ENCODE measurements around the gene PRR19.

Gene PRR19

GRCh38 chr19:42343344-42344110, 41.6 kb downstream of the PRR19 start:
- Histone ChIP-seq H3K9me3 (ENCODE audit: insufficient read depth, low read length) (no peaks in the 10 kb centered on the region), H3K4me1 (ENCODE audit: insufficient read depth, insufficient read length) (no peaks in the 10 kb centered on the region), H3K9ac (ENCODE audit: insufficient read length, low read depth) (no peak overlapping the region), H3K36me3 (ENCODE audit: insufficient read depth, insufficient read length, low read length) (peaks cover 15% of the 10 kb centered on the region), H3K27me3 (ENCODE audit: insufficient read depth, insufficient read length) (no peaks in the 10 kb centered on the region), H3K4me3 (ENCODE audit: insufficient read length, low read depth) (no peak overlapping the region)
- TF ChIP-seq YY1 (IDR thresholded peaks at IDR 0.05; ENCODE audit: insufficient read depth, insufficient read length) (no peak), ZNF274 (IDR thresholded peaks at IDR 0.05; ENCODE audit: low read depth, low read length) (no peak), SUZ12 (IDR thresholded peaks at IDR 0.05; ENCODE audit: extremely low read depth, insufficient read depth, insufficient read length) (no peak)
- no peak for DNase-seq (ENCODE audit: low read depth, low spot score)

GRCh38 chr19:42344336-42344893, 42.5 kb downstream of the PRR19 start:
- Histone ChIP-seq H3K27me3 (ENCODE audit: insufficient read depth, insufficient read length) (no peaks in the 10 kb centered on the region), H3K36me3 (ENCODE audit: insufficient read depth, insufficient read length, low read length) (peaks cover 15% of the 10 kb centered on the region), H3K9me3 (ENCODE audit: insufficient read depth, low read length) (no peaks in the 10 kb centered on the region), H3K9ac (ENCODE audit: insufficient read length, low read depth) (no peak overlapping the region), H3K4me3 (ENCODE audit: insufficient read length, low read depth) (no peak overlapping the region), H3K4me1 (ENCODE audit: insufficient read depth, insufficient read length) (no peaks in the 10 kb centered on the region)
- no peak for DNase-seq (ENCODE audit: low read depth, low spot score)
- TF ChIP-seq ZNF274 (IDR thresholded peaks at IDR 0.05; ENCODE audit: low read depth, low read length) (no peak), SUZ12 (IDR thresholded peaks at IDR 0.05; ENCODE audit: extremely low read depth, insufficient read depth, insufficient read length) (no peak), YY1 (IDR thresholded peaks at IDR 0.05; ENCODE audit: insufficient read depth, insufficient read length) (no peak)

GRCh38 chr19:42345191-42345812, 43.4 kb downstream of the PRR19 start:
- no peaks in the 10 kb centered on the region for H3K4me1 ChIP-seq (ENCODE audit: insufficient read depth, insufficient read length)
- no peak for DNase-seq (ENCODE audit: low read depth, low spot score)
- H3K36me3 ChIP-seq (ENCODE audit: insufficient read depth, insufficient read length, low read length), result peaks cover 15% of the 10 kb centered on the region
- TF ChIP-seq ZNF274 (IDR thresholded peaks at IDR 0.05; ENCODE audit: low read depth, low read length) (no peak), SUZ12 (IDR thresholded peaks at IDR 0.05; ENCODE audit: extremely low read depth, insufficient read depth, insufficient read length) (no peak), YY1 (IDR thresholded peaks at IDR 0.05; ENCODE audit: insufficient read depth, insufficient read length) (no peak)
- no peaks in the 10 kb centered on the region for H3K27me3 ChIP-seq (ENCODE audit: insufficient read depth, insufficient read length)
- no peaks in the 10 kb centered on the region for H3K9me3 ChIP-seq (ENCODE audit: insufficient read depth, low read length)
- no peak overlapping the region for H3K9ac ChIP-seq (ENCODE audit: insufficient read length, low read depth)
- no peak overlapping the region for H3K4me3 ChIP-seq (ENCODE audit: insufficient read length, low read depth)

- Histone ChIP-seq H3K36me3 (ENCODE audit: insufficient read depth, insufficient read length, low read length) (peaks cover 17% of the 10 kb centered on the region), H3K4me3 (ENCODE audit: insufficient read length, low read depth) (no peak overlapping the region), H3K9ac (ENCODE audit: insufficient read length, low read depth) (no peak overlapping the region), H3K4me1 (ENCODE audit: insufficient read depth, insufficient read length) (no peaks in the 10 kb centered on the region), H3K9me3 (ENCODE audit: insufficient read depth, low read length) (no peaks in the 10 kb centered on the region), H3K27me3 (ENCODE audit: insufficient read depth, insufficient read length) (no peaks in the 10 kb centered on the region)
- DNase-seq (ENCODE audit: low read depth, low spot score), result no peak
- TF ChIP-seq YY1 (IDR thresholded peaks at IDR 0.05; ENCODE audit: insufficient read depth, insufficient read length), result no peak
- TF ChIP-seq ZNF274 (IDR thresholded peaks at IDR 0.05; ENCODE audit: low read depth, low read length), result no peak
- no peak for TF ChIP-seq SUZ12 (IDR thresholded peaks at IDR 0.05; ENCODE audit: extremely low read depth, insufficient read depth, insufficient read length)
Measured at GRCh38 chr19:42348211-42348610, 46.3 kb downstream of the PRR19 start.

GRCh38 chr19:42349378-42350107, 47.6 kb downstream of the PRR19 start:
- TF ChIP-seq ZNF274 (IDR thresholded peaks at IDR 0.05; ENCODE audit: low read depth, low read length) (no peak), SUZ12 (IDR thresholded peaks at IDR 0.05; ENCODE audit: extremely low read depth, insufficient read depth, insufficient read length) (no peak), YY1 (IDR thresholded peaks at IDR 0.05; ENCODE audit: insufficient read depth, insufficient read length) (no peak)
- Histone ChIP-seq H3K4me1 (ENCODE audit: insufficient read depth, insufficient read length) (no peaks in the 10 kb centered on the region), H3K36me3 (ENCODE audit: insufficient read depth, insufficient read length, low read length) (peaks cover 22% of the 10 kb centered on the region), H3K27me3 (ENCODE audit: insufficient read depth, insufficient read length) (no peaks in the 10 kb centered on the region), H3K9me3 (ENCODE audit: insufficient read depth, low read length) (no peaks in the 10 kb centered on the region), H3K4me3 (ENCODE audit: insufficient read length, low read depth) (no peak overlapping the region), H3K9ac (ENCODE audit: insufficient read length, low read depth) (no peak overlapping the region)
- no peak for DNase-seq (ENCODE audit: low read depth, low spot score)

- Histone ChIP-seq H3K9me3 (ENCODE audit: insufficient read depth, low read length) (no peaks in the 10 kb centered on the region), H3K36me3 (ENCODE audit: insufficient read depth, insufficient read length, low read length) (peaks cover 20% of the 10 kb centered on the region), H3K4me3 (ENCODE audit: insufficient read length, low read depth) (no peak overlapping the region), H3K9ac (ENCODE audit: insufficient read length, low read depth) (no peak overlapping the region), H3K4me1 (ENCODE audit: insufficient read depth, insufficient read length) (no peaks in the 10 kb centered on the region), H3K27me3 (ENCODE audit: insufficient read depth, insufficient read length) (no peaks in the 10 kb centered on the region)
- no peak for TF ChIP-seq SUZ12 (IDR thresholded peaks at IDR 0.05; ENCODE audit: extremely low read depth, insufficient read depth, insufficient read length)
- no peak for TF ChIP-seq YY1 (IDR thresholded peaks at IDR 0.05; ENCODE audit: insufficient read depth, insufficient read length)
- TF ChIP-seq ZNF274 (IDR thresholded peaks at IDR 0.05; ENCODE audit: low read depth, low read length), result no peak
- DNase-seq (ENCODE audit: low read depth, low spot score), result no peak
Measured at GRCh38 chr19:42350417-42350816, 48.5 kb downstream of the PRR19 start.
